HG02678 (cell line): ENCODE data around the gene ZP3.
"Not testable (repeated sequence)": the region's sequence is repeated elsewhere in the genome, so short reads cannot be mapped to it uniquely, and the experiment has no call there.

Experiments used
- ATAC-seq: cut with Tn5 transposase; IDR thresholded peaks from one replicate; pipeline ENCODE4 v1.9.1; 2021; ENCODE audit warnings: mild to moderate bottlenecking, moderate library complexity; ENCODE audit not compliant: unreplicated experiment

The ZP3 gene

DNA sequence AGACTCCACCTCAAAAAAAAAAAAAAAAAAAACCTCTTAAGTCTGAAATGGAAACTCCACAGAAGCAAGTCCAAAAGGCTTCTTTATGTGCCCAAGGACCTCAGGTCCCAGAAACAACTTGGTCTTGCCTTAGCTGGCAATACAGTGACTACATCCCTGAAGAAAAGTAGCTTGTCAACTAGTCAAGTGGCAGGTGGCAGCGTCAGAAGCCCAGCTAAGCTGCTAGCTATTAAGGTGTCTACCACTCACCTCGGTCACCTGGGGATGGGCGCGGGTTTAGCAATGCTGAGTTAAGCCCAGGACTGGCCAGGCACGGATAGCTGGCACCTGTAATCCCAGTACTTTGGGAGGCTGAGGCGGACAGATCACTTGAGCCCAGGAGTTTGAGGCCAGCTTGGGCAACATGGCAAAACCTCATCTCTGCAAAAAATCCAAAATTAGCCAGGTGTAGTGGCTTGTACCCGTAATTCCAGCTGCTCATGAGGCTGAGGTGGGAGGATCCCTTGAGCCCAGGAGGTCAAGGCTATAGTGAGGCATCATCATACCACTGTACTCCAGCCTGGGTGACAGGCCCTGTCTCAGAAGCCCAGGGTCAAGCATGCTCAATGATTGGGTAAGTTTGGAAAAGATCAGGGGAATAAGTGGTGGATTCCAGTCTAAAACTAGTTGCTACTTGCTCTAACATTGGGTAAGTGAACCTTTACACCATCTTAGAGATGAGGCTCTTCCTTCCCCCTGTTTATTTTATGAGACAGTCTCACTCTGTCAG is 14.6 kb downstream of the ZP3 start:
- not testable (repeated sequence) for ATAC-seq

DNA sequence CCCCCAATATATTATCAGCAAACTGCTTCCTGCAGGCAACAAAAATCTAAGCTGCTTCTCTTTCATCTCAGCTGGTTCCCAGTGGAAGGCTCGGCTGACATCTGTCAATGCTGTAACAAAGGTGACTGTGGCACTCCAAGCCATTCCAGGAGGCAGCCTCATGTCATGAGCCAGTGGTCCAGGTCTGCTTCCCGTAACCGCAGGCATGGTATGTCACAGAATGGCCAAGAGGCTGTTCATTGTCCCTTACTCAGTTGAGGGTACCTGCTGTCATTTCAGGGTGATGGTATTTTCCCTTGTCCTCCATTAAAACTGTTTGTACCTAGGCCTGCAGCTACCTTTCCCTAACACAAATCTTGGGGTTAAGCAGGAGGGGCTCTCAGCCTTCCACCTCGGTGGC is 15.7 kb downstream of the ZP3 start:
- ATAC-seq = not testable (repeated sequence)

DNA sequence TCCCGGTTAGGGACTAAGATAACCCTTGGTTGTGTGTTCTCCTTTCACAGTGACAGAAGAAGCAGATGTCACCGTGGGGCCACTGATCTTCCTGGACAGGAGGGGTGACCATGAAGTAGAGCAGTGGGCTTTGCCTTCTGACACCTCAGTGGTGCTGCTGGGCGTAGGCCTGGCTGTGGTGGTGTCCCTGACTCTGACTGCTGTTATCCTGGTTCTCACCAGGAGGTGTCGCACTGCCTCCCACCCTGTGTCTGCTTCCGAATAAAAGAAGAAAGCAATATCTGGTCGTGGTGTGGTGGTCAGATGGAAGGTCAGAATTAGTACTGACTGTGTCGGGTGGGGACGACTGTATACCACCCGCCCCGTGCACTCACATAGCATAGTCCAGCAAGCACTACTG is 17.0 kb downstream of the ZP3 start:
- ATAC-seq = peak; percentile 46

DNA sequence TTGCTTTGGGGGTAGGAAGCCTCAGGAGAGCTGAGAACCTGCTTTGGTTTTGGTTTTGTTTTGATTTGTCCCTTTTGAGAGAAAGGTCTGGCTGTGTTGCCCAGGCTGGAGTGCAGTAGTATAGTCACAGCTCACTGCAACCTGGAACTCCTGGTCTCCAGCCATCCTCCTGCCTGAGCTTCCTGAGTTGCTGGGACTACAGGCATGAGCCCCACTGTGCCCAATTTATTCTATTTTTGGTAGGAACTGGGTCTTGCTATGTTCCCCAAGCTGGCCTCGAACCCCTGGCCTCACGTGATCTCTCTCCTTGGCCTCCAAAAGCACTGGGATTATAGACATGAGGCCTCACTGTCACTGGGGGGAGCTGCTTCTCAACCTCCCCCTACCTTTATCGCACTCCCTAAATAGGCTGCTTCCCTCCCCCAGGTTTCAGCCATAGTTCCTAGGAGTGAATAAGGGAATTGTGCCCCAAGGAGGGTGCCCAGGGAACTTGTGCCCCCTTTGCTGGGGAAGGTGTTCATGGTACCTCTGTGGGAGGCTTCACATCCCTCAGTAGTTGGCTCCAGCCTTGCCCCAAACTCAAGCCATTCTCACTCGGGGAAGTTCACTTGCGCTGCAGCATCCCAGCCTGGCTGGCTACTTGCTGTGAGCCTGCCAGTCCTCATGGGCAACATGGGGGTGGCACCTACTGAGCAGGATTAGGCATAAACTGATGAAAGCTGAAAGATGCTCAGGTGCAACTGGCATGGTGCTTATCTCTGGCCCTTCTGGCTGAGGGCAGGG is 18.1 kb downstream of the ZP3 start:
- not testable (repeated sequence) for ATAC-seq

DNA sequence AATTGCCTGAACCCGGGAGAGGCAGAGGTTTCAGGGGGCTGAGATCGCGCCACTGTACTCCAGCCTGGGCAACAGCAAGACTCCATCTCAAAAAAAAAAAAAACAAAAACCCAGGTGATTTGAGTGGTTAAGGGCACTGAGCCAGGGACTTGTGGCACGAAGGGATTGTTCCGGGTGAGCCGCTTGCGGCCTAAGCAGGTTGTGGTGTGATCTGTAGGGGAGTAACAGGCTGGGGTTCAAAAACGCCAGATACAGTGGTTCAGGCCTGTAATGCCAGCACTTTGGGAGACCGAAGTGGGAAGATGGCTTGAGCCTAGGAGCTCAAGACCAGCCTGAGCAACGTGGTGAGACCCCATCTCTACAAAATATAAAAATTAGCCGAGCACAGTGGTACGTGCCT is 19.1 kb downstream of the ZP3 start:
- ATAC-seq = peak; percentile 63

DNA sequence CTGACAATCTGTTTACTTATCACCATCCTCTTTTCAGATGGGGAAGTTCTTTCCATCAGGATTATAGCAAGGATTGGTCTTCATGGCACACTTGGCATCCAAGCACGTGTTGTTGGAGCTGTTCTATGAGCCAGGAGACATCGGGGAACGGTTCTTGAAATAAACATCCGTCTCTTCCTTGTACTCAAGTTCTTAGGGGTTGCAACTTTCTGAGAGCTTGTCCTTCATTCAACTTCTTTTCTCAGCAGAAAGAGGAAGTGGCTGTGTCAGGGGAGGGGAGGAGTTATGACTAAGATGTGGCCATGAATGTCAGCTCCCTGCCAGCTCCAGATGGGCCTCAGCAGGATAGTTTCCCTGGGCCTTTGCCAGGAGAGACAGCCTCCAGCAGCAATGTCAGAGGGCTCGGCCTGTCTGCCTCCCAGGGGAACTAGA is 20.8 kb downstream of the ZP3 start:
- peak; percentile 68 for ATAC-seq

DNA sequence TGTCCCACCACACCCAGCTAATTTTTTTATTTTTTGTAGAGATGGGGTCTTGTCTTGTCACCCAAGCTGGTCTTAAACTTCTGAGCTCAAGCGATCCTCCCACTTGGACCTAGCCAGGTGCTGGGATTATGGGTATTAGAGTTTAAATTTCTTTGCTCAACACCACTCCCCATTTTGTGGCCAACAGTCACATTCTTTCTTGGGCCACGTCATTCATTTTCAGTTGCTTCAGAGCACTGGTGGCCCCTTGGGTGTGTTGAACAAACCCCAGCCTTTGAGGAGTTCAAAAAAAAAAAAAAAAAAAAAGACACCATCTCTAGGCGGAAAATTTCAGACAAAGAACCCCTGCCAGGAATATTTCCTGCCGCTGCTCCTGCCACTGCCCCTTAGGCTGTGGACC is 32.3 kb downstream of the ZP3 start:
- not testable (repeated sequence) for ATAC-seq

DNA sequence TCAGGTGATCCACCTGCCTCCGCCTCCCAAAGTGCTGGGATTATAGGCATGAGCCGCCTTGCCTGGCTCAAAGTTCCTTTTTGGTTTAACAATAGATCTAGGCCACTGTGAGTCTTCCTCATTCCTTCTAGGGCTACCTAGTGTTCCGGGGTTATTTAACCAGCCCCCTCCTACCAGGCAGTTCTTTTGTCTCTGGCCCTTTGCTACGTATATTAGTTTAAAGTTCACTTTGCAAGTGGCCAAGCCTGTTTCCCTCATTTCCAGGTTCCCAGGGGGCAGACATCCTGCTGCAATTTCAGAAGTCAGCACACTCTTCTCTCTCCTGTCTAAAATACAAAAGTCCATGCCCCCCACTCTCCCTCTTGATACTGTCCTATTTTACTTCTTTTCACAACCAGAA is 33.8 kb downstream of the ZP3 start:
- ATAC-seq = not testable (repeated sequence)

DNA sequence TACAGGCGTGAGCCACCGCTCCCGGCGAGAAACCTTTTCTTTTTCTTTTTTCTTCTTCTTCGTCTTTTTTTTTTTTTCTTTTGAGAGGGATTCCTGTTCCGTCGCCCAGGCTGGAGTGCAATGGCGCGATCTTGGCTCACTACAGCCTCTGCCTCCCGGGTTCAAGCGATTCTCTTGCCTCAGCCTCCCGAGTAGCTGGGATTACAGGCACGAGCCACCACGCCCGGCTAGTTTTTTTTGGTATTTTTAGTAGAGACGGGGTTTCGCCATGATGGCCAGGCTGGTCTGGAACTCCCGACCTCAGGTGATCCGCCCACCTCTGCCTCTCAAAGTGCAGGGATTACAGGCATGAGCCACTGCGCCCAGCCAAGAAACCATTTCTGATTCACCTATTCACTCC is 36.0 kb downstream of the ZP3 start:
- ATAC-seq = not testable (repeated sequence)

DNA sequence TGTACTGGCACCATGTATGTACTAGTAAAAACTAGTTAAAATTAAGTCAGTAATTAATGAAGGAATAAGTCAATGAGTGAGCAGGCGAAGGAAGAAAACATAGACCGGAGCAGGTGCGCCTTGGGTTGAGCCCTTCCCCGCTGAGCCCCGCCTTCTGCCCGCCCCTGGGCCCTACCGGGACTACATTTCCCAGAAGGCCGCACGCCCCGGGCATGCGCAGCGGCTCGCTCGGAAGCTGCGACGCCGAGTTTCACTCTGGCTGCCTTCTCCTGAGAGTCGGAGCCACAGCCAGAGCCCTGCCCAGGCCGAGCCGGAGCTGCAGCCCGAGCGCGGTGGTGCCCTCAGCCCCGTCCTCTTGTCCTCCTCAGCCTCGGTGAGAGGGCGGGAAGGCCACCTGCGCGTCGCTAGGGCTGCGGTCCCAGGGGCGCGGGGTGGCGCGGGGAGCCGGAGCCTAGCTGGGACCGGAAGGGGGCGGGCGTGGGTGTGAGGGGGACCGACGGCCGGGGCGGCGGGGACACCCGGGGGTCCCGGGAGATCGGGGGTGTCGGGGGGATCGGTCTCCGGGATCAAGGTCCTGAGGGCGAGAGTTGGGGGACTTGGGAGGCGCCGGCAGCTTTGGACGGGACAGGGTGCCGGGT is 36.8 kb downstream of the ZP3 start, which contains the start of gene DTX2:
Gene DTX2, plus strand, starts transcription at position 246 of the 638 bp plus-strand sequence. CDS start 18,801 bp downstream, outside the sequence.
- ATAC-seq = peak; percentile 97

DNA sequence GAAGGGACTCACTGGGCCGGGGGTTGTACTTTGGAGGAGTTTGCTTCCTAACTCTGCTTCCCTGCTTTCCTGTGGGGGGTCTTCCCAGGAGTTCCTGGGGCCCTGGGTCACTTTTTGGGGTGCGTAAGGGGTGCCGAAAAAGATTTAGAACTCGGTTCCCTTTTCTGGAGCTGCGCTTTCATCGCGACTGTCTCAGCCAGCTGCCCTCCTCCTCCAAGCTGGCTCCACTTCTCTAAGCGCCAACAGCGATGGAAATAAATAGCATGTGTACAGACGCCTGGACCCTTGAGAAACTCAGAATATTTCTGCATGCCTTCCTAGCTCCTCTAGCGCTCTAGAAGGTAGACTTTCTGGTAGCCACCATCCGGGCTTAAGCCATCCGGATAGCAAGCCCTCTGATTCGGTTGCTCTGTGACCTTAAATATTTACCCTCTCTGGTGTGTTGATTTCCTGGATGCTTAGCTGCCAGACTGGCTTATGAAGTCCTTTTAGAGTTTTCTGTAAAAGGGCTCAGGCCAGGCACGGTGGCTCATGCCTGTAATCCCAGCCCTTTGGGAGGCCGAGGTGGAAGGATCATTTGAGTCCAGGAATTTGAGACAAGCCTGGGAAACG is 37.6 kb downstream of the ZP3 start:
- not testable (repeated sequence) for ATAC-seq

DNA sequence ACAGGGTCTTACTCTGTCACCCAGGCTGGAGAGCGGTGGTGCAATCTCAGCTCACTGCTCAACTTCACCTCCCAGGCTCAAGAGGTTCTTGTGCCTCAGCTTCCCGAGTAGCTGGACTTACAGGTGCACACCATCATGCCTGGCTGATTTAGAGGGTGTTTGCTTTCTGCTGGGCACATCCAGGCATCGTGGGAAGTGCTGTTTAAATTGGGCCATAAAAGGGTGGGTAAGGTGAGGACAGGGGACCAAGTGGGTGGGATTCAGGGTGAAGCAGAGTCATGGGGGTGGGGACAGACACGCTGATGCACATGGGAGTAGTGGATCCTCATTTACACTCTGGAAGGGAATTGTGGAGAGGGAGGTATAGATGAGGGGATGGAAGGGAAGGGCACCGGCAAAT is 40.2 kb downstream of the ZP3 start:
- not testable (repeated sequence) for ATAC-seq

DNA sequence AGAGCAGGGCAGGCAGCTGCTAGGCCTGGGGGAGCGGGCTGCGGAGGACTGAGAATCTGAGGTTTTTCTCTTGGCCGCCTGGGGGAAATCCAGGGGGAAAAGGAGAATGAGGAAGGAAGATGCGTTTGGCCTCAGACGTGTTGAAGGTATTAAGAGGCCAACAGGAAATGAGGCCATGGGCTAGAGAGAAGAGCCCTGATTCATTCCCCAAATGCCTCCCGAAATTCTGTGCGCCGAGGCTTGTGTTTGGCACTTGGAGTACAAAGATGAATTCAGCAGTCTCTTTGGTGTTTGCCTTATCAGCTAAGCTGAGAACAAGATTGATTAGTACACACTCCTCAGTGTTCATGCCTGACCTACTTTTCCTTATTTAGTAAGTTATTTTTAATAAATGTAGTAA is 41.2 kb downstream of the ZP3 start:
- ATAC-seq = not testable (repeated sequence)

DNA sequence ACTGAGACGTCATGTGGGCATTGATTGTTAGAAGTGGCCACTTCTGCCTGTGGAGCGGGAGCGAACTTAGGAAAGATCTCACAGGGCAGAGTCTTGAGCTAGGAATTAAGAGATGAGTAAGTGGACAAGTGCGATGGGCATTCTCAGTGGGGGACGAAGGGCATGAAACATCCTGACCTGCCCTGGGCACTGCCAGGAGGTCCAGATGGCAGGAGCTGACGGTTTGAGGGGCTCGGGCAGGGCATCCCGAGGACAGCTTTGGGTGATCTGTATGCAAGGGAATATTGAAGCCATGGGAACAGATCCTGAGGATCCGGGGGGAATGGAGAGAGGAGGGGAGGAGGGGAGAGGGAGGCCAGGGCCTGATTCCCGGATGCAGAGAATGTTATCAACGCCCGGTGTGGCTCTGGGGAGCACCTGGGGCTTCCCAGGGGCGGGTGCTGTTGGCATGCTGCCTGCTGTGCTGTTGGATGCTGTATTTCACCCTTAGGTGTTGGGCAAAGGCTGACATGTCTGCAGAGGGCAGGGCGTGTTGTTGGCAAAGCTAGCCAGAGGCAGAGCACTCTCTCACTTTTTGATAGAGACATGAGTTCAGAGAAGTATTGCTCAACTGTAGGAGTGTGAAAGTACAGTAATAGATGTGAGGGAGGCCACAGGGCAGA is 43.1 kb downstream of the ZP3 start:
- not testable (repeated sequence) for ATAC-seq

DNA sequence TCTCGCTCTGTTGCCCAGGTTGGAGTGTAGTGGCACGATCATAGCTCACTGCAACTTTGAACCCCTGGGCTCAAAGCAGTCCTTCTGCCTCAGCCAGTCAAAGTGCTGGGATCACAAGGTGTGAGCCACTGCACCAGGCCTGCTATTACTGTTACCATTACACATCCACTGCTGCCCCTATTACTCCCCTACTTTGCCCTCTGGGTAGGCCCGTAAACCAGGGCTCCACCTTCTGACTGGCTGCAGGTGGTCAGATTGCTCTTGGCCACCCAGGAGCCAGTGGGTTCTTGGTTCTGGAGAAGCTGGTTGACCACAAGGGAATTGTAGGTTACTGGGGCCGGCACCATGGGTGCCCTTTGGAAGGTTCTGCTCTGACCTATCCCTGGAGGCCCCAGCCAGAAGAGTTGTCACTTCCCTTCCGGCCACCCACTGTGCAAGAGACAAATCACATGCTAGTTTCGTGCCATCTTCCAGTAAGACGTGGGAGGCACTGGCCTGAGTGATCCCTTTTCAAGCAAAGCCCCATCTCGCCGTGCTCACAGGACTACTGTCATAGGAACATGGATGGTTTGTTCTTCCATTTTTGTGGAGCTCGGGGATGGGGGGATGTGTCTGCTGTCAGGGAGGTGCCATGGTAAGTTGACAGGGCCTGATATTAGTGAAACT is 46.9 kb downstream of the ZP3 start:
- not testable (repeated sequence) for ATAC-seq

DNA sequence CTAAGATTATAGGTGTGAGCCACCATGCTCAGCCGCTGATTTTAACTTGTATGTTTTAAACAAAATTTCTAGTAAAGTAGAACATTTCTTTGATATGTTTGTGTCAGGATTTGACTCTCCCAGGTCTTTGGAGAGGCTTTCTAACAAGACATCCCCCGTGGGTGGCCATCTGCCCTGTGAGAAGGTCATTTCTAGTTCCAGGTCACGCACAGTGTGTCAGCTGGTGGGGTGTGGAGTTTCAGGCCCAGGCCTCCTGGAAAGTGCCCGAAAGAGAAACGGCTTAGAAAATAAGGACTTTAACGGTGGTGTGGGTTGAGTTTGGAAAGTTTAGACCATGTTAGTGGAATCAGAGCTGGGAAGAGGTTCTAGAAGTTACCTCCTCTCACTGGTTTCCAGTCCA is 48.3 kb downstream of the ZP3 start:
- not testable (repeated sequence) for ATAC-seq

DNA sequence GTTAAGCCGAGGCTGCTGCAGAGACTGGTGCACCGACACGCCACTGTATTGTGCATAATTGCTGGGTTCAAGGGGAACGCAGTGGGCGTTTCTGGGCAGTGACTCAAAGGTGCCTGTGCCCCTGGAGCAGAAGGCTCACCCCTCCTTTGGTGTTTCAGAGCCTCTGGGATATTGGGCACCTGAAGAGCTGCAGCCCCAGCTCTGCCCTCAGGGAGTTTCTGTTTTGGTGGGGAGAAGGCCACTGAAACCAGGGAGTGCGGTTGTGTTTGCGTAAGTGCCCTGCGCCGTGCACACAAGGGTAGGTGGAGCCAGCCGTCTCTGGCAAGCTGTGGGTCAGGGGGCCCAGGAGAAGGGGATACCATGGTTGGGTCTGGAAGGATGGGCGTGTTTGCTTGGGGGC is 51.5 kb downstream of the ZP3 start:
- ATAC-seq = not testable (repeated sequence)

DNA sequence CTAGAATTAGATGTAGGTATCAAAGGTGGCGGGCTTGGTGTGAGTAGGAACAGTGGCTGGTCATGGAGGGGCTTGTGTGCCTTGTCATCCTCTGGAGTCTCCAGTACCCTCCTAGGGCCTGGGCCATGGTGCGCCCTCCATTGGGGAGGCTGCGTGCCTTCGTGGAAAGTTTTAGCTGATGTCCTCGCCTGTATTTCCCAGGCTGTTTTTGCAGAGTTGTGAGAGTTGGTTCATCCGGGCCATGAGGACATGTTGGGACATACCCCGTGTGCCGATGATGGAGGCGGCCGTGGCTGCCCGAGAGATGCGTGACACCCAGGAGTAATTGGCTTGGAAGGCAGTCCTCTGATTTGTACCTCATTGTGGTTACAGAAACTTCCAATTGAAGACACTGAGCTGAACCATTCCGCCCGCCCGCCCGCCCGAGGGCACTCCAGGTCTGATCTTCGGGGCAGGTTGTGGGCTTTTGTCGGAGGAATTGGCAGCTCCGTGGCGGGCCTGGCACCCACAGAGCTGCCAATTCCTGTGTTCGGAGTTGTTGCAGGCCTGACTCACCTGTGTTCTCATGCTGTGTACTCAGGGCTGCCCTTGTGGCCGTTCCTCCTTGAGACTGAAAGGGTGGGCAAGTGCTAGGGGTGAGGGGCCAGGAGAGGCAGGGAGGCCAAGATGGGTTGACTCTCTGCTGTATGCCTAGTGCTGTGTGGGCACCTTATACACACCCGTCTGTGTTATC is 52.2 kb downstream of the ZP3 start:
- not testable (repeated sequence) for ATAC-seq

DNA sequence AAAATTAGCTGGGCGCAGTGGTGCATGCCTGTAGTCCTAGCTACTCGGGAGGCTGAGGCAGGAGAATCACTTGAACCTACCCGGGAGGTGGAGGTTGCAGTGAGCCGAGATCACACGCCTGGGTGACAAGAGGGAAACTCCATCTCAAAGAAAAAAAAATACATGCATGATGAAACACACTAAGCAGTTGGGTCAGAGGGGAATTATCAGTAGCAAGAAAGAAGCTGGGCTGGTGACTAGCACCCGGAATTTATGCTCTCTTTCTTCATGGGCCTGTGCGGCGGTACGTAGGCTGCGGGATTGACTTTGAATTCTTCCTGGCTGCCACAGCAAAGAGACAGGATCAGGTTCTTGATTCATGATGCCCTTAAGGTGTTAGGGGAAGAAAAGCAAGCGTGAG is 54.9 kb downstream of the ZP3 start:
- not testable (repeated sequence) for ATAC-seq
